GM12891 (cell line): ENCODE results near the gene PPP1R1C.

Source experiments
- DNase-seq: peaks from one replicate; pipeline ENCODE4 v3.0.0; 2011; ENCODE audit warnings: low spot score; ENCODE audit not compliant: insufficient read length
- FAIRE-seq: peaks from 2 replicates; lab custom pipeline; 2011; peaks lifted over from hg19 to GRCh38; lab: Jason Lieb, UNC
- PAX5 ChIP-seq: IDR thresholded peaks from 2 replicates; pipeline ENCODE4 v1.6.1; 2011; ENCODE audit warnings: low read length, moderate library complexity, mild to moderate bottlenecking; ENCODE audit not compliant: insufficient read depth, severe bottlenecking
- POLR2A ChIP-seq: IDR thresholded peaks from 2 replicates; pipeline ENCODE4 v1.6.1; 2011; ENCODE audit warnings: low read depth, low read length, control low read depth
- POLR2AphosphoS5 ChIP-seq: IDR thresholded peaks from 2 replicates; pipeline ENCODE4 v1.6.1; 2011; ENCODE audit warnings: low read depth, low read length, control low read depth
- POU2F2 ChIP-seq: IDR thresholded peaks from 2 replicates; pipeline ENCODE4 v1.6.1; 2011; ENCODE audit warnings: low read depth, mild to moderate bottlenecking, control low read depth, low read length, moderate library complexity
- SPI1 ChIP-seq: IDR thresholded peaks from 2 replicates; pipeline ENCODE4 v1.6.1; 2011; ENCODE audit warnings: low read depth, low read length, control low read depth
- TAF1 ChIP-seq: IDR thresholded peaks from 2 replicates; pipeline ENCODE4 v1.6.1; 2011; ENCODE audit warnings: low read depth, low read length, control low read depth

PPP1R1C gene

DNA sequence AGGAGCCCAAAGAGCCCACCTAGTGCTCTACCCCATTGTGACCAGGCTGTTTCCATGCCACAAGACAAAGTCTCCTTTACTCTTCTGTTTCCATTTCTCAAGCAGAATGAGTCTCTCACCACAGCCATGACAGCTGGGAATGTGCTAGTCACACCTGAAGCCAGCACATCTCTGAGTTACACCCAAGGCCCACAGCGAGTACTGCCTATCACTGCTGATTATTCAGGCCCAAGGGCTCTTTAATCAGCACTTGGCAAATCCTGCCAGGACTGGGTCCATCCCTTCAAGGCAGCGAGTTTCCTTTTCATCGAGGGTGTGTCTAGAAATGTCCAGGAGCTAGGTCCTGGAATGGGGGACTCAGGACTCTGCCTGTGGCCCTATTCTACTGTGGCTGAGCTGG, 14.6 kb upstream of the PPP1R1C start:
- FAIRE-seq (no peak), DNase-seq (no peak)
- TF ChIP-seq POLR2AphosphoS5 (no peak), POLR2A (no peak), PAX5 (no peak), POU2F2 (no peak)

DNA sequence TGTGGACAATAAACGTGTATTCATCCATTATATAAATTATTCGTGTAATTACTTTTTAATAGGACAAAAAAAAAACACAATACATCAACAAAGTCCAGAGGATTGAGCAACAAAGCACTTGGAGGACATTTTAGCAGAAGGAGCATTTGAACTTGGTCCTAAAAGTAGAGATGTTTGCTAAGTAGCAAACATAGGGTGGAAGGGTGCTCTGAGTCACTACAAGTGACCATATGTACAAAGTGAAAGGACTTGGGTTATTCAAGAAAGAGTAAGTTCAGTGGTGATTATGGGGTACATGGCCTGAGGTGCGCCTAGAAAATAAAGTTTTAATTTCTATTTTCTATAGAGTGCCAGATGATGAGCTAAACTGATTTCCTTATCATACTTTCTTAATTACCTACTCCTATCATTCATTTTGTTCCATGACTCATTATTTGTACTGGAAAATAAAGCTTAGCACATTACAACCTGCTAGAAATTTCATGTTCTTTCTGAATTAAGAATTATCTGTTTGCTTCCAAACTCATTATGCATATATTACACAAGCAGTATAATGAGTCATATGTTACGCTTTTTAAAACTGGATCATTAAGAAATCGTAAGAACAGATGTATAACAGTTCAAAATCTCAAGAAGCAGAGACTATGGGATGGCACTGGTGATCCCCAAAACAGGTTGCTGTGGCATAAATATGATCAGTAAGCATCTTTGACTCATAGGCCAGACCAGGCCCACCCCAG, 13.1 kb upstream of the PPP1R1C start:
- no peak for TF ChIP-seq POU2F2
- FAIRE-seq (no peak), DNase-seq (no peak)

DNA sequence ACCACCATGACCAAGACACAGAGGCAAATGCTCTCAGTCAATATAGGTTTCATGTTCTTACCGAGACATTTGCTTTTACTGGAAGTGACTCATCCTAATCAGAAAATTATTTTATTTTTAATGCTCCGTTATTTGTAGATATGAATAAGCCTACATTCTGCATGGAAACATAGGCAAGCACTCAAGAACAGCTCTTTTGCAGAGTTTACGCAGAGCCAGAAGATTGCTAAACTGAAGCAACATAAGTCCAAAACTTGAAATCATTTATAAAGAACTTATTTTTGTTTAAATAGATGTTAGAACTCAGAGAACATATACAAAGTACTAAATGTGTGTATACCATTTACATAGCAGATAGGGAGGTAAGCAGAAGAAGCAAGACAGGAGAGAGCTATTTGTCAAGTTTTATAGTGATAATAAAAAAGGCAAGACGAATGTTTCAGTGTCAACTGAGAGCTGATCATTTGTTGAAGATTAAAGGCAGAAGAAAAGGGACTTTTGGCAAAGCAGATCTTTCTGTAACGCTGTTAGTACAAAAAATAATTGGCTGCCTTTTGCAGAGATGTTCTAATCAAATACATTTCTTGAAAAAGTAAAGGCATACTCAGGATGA, 12.4 kb upstream of the PPP1R1C start:
- FAIRE-seq (no peak), DNase-seq (no peak)
- TF ChIP-seq POLR2A: no peak
- TF ChIP-seq SPI1: no peak
- TF ChIP-seq TAF1: no peak
- no peak for TF ChIP-seq POU2F2
- TF ChIP-seq POLR2AphosphoS5: no peak
- no peak for TF ChIP-seq PAX5

DNA sequence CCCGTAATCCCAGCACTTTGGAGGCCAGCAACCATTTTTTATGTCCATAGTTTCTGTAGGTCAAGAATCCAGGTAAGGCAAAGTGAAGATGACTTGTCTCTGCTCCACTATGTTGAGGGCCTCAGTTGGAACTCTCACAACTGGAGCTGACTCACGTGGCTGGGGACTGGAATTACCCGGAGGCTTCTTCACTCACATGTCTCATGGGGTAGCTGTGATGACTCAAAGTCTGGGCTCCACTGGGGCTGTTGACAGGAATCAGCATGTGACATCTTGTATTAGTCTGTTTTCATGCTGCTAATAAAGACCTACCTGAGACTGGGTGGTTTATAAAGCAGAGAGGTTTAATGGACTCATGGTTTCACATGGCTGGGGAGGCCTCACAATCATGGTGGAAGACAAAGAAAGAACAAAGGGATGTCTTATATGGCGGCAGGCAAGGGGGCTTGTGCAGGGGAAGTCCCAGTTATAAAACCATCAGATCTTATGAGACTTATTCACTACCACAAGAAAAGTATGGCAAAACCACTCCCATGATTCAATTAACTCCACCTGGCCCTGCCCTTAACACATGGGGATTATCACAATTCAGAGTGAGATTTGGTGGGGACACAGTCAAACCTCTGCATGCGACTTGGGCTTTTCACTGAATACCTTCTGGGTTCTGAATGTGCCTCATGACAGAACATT, 7.8 kb upstream of the PPP1R1C start:
- no peak for DNase-seq
- TF ChIP-seq POU2F2 (no peak), POLR2A (no peak), TAF1 (no peak), PAX5 (no peak), SPI1 (no peak), POLR2AphosphoS5 (no peak)
- FAIRE-seq: no peak

DNA sequence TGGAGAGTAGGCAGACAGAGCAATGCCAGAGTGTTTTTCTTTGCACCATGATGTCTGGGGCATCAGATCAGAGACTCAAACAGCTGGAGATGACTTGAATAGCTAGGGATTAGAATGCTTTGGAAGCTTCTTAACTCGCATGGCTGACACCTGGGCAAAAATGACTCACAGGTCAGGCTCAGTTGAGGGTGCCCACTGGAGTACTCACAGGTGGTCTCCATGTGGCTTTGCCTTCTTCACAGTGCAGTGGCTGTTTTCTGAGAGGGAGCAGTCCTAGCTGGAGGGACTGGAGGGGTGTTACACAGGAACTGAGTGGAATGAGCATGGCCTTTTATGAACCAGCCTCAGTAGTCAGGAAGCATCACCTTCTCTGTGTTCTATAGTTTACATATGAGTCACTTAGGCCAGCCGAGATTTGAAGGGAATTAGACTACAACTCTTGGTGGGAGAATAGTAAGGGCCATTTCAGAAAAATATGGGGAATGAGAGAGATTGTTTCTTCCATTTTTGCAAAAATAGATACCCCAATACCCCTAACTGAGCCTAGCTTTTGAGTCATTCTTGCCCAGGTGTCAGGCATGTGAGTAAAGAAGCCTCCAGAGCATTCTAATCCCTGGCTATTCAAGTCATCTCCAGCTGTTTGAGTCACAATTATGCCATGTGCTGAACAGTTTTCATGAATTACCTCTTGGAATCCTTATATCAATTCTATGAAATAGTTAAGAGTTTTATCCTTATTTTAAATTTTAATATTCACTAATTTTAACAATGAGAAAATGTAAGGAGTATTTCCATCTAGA, 7.1 kb upstream of the PPP1R1C start:
- FAIRE-seq: no peak
- TF ChIP-seq POLR2A: no peak
- no peak for TF ChIP-seq SPI1
- no peak for TF ChIP-seq POLR2AphosphoS5
- DNase-seq: no peak

DNA sequence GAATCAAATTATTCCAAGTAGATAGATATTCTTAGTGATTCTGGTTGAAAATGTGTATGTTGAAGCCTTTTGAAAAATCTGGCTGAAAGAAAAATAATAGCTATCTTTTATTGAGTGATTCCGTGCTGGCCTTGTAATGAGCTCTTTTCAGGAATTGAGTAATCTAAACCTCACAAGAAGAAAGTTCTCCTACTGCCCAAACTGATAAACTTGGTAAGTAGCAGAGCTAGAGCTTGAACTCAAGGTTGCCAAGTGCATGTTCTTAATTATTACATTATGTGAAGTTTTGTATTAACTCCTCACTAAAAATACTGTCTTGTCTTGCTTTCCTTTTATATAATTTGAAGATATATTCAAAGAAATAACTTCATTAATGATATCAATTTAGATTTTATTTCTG, 1.6 kb upstream of the PPP1R1C start:
- DNase-seq: no peak
- TF ChIP-seq PAX5 (no peak), POLR2AphosphoS5 (no peak), POLR2A (no peak), SPI1 (no peak), TAF1 (no peak), POU2F2 (no peak)
- no peak for FAIRE-seq

DNA sequence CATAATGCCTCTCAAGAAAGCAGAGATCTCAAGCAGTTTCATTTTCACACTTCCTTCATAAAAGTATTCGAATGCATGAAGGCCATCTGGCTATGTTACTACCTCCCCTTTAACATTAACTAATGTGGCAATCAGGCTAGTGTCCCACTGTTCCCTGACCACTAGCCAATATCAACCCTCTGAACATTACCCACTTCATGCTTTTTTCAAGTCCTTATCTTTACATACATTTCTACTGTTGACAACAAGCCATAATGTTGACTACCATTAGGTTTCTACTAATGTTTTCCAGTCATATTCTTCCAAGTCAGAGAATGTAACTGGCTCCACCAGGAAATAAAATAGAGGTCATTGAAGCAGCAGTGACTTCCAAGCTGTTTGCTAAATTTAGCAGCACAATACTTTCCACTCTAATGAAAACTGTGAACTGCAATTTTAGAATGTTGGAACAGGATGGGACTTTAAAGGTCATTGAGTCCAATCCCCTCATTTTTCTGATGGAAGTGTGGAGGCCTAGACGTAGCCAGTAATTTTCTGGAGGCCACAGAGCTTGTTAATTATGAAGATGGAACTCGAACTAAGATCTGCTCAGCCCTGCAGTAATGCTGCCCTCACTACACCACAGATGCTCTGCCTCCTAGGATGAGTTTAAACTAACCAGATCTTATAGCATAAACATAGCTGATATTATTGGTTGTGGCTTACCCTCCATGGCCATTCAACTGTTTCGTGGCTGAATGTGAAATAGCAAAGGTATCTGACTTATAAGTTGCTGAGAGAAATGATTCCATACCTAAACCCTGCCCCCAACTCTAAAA, 630 bp upstream of the PPP1R1C start:
- FAIRE-seq: peak; percentile 83
- no peak for TF ChIP-seq POLR2AphosphoS5
- no peak for TF ChIP-seq SPI1
- TF ChIP-seq POU2F2: no peak
- TF ChIP-seq PAX5: no peak
- no peak for TF ChIP-seq TAF1
- no peak for TF ChIP-seq POLR2A
- DNase-seq: no peak

DNA sequence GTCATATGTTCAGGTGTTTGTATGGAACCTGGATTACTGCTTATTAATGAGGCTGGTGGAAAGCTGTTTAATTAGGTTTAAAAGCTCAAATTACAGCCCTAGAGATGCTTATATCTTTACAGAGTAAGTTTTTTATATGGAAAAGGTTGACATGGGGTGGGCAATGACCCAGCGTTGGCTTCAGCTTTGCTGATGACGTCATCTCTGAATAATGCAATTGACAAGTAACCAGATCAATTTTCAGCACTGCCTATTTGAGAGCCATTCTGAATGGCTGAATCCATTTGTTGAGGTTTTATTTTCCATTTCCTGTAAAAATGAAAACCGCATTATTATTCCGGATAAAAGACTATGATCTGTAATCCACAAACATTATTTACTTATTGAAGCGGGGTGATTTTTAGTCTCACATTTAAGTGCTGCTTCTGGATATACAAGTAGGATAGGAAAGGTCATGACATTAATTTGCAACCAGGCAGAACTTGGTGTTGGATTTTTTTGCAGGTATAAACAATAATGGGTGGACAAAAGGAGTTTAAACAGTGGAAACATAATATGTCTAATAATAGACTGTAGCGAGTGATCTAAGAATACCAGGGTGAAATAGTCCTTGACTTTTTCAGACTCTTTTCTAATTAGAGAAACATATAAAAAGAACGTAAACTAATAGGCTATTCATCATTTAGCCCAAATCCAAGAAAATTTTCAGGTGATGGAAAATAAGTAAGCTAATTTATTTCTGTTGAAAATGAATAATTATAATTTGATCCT, 2.7 kb downstream of the PPP1R1C start:
- TF ChIP-seq POU2F2 (no peak), PAX5 (no peak), POLR2A (no peak), POLR2AphosphoS5 (no peak), SPI1 (no peak), TAF1 (no peak)
- FAIRE-seq (no peak), DNase-seq (no peak)

DNA sequence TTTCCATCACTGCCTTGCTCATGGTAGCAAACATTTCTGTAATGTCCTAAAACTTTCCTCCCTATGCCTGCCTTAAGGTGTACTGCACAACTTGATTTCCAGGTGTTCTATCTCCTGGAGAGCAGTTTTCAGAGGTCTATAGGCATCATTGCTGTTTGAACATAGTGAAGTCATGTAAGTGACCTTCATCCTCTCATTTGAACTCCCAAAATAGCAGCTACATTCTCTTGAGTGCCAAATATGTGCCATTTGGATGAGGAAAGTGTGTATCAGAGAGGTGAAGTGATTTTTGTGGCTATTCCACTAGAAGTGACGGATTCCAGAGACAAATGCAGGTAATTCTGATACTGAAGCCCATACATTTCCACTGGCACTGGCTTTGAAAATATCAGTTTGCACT, 3.4 kb downstream of the PPP1R1C start:
- TF ChIP-seq TAF1 (no peak), SPI1 (no peak), POU2F2 (no peak), POLR2A (no peak), POLR2AphosphoS5 (no peak), PAX5 (no peak)
- FAIRE-seq (no peak), DNase-seq (no peak)
